Transverse colon (tissue), 4 donors: ENCODE results near the gene ZDBF2. TPM values are rescaled to one million over a fixed set of nuclear protein-coding genes. Genes with fewer than 3 reads are reported as not detected.
"Not testable (repeated sequence)": the region's sequence is repeated elsewhere in the genome, so short reads cannot be mapped to it uniquely, and the experiment has no call there.

Source experiments
- DNase-seq: peaks from one replicate; pipeline ENCODE4 v3.0.0-alpha.2; 2019
- H3K27ac ChIP-seq, 4 donors: fragments of 200-600 bp; sonication (generic); 2 replicates each; pipeline ENCODE4 v1.5.1; 2016 to 2018; ENCODE audit warnings: inconsistent platforms in 4 of 4
- H3K27me3 ChIP-seq: fragments of 200-600 bp; sonication (generic); 2 replicates; pipeline ENCODE4 v1.5.1; 2017; ENCODE audit warnings: inconsistent platforms
- H3K36me3 ChIP-seq, 4 donors: fragments of 200-600 bp; sonication (generic); 2 replicates each; pipeline ENCODE4 v1.5.1; 2017 to 2019; ENCODE audit warnings: inconsistent platforms in 4 of 4
- H3K4me1 ChIP-seq, 4 donors: fragments of 200-600 bp; sonication (generic); 2 replicates each; pipeline ENCODE4 v1.5.1; 2017 to 2020; ENCODE audit warnings: inconsistent platforms in 4 of 4
- H3K4me3 ChIP-seq, 4 donors: fragments of 200-600 bp; sonication (generic); 1 replicate in 1 of 4; 2 replicates in 3 of 4; pipeline versions ENCODE4 v1.5.1 to v1.6.1; 2017 to 2019; ENCODE audit warnings: inconsistent platforms in 4 of 4
- H3K9me3 ChIP-seq, 2 donors: fragments of 200-600 bp; sonication (generic); 2 replicates each; pipeline ENCODE4 v1.5.1; 2017 to 2019; ENCODE audit warnings: inconsistent platforms in 2 of 2
- CTCF ChIP-seq, 5 experiments: fragments of 200-600 bp in 3 of 5; fragments of 450-650 bp in 2 of 5; sonication (generic) in 3 of 5; IDR thresholded peaks; 1 replicate in 2 of 5; 2 replicates in 3 of 5; pipeline ENCODE4 v1.5.1; 2016 to 2017; ENCODE audit warnings: antibody characterized with exemption in 5 of 5, inconsistent platforms in 3 of 5, mild to moderate bottlenecking in 2 of 5, moderate library complexity in 1 of 5
- EP300 ChIP-seq: sonication (generic); formaldehyde crosslinking; IDR thresholded peaks from one replicate; pipeline ENCODE4 v1.6.1; 2017; ENCODE audit warnings: antibody characterized with exemption, low read depth
- POLR2A ChIP-seq: fragments of 450-650 bp; IDR thresholded peaks from one replicate; pipeline ENCODE4 v1.6.1; 2016; ENCODE audit warnings: antibody characterized with exemption, mild to moderate bottlenecking, moderate library complexity
- POLR2AphosphoS5 ChIP-seq, 3 donors: sonication (generic); formaldehyde crosslinking; IDR thresholded peaks; one replicate each; pipeline ENCODE4 v1.6.1; 2016; ENCODE audit warnings: antibody characterized with exemption in 3 of 3
- WGBS, 2 donors: methylation state at CpG; one replicate each; pipeline ENCODE4 v1.1.5; 2018; ENCODE audit warnings: low coverage in 1 of 2; 5-methylcytosine and 5-hydroxymethylcytosine counted together
- in situ Hi-C, 4 donors: fragments of 200-750 bp; cut with MboI; loops; one replicate each; pipeline versions ENCODE4 v1.15.0 to v1.15.1; 2017; ENCODE audit warnings: low sequenced_read_pairs in 3 of 4, low pct_ligation_motif_present in 1 of 4, low pct_unique_long_range_greater_than_20kb in 1 of 4
- intact Hi-C: fragments of 100-400 bp; cut with DNase I; formaldehyde crosslinking; loops from one replicate; pipeline ENCODE4 v1.15.1; 2023; ENCODE audit warnings: low total_unique reads
- total RNA-seq, 4 donors: library from RNA; depleted of rRNA; stranded (reverse); fragments of >200 nt; gene quantifications; one replicate each; pipeline ENCODE4 v1.1.0, GENCODE V29; 2016

ZDBF2 gene
- total RNA-seq = 1 to 10 TPM; 2.2 to 9.4 (median 6.6) TPM

- peaks cover 96% of the 10 kb centered on the region for H3K27me3 ChIP-seq
- peak within 1 kb of the TSS; percentile 46 to 83 (median 66) for H3K27ac ChIP-seq
- WGBS, 2 donors = 2% methylated on average over 65 of the region's 104 CpGs; no CpG with 5 or more reads in 1 of the 2 donors
- peak within 1 kb of the TSS; percentile 54 to 75 (median 68) for H3K4me3 ChIP-seq
- no peaks in the 10 kb centered on the region for H3K36me3 ChIP-seq
- in situ Hi-C loops = no loop called here
- H3K4me1 ChIP-seq = peaks cover 0 to 18% (median 8%) of the 10 kb centered on the region in 4 donors
- H3K9me3 ChIP-seq = no peaks in the 10 kb centered on the region
- DNase-seq = peak; percentile 59
- no peak for TF ChIP-seq POLR2A
- no peak for TF ChIP-seq EP300
- no peak for TF ChIP-seq CTCF (IDR thresholded peaks at IDR 0.05)
- TF ChIP-seq POLR2AphosphoS5 (IDR thresholded peaks at IDR 0.05) = no peak
- intact Hi-C loops = no loop called here
Observed at GRCh38 chr2:206274434-206275311, at the start of gene ZDBF2. Gene ZDBF2, plus strand, starts transcription at chr2:206274663. Its CDS starts 7,187 bp downstream, at chr2:206281850.

DNA sequence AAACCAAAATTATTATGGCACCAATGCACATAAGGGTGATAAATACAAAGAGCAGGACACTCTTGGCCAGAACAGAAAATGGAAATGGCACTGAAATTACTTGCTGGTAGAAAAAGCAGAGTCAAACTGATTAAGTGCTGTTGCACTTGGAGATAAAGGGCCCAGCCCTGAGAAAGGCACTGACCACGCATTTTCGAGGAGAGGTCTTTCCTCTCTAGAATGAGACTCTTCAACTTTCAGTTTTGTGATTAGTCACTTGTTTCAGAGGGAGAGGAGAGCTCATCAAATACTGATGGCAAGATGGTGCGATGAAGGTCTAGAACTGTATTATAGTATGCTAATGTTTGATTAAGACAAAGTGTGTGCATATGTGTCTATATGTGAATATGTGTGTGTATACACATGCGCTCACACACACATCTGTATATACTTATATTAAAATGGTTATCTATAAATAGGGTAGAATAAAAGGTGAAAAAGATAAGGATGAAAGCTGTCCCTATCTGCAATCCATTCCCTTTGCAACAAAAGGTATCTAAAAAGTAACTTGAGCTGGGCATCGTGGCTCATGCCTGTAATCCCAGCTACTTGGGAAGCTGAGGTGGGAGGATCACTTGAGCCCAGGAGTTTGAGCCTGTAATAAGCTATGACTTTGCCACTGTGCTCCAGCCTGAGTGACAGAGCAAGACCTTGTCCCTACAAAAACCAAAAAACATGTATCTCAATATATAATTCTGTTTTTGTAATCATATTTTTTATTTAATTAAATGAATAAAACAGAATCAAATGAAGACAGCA, 48.8 kb upstream of the ZDBF2 start:
- Histone ChIP-seq H3K4me3 (no peak overlapping the region), H3K9me3 (no peaks in the 10 kb centered on the region), H3K27me3 (no peaks in the 10 kb centered on the region), H3K27ac (no peak overlapping the region), H3K4me1 (no peaks in the 10 kb centered on the region), H3K36me3 (no peaks in the 10 kb centered on the region)
- 69 to 72% methylated on average over 4 to 5 of the region's 5 CpGs for WGBS, 2 donors
- no peak for TF ChIP-seq POLR2A
- no peak for TF ChIP-seq POLR2AphosphoS5 (IDR thresholded peaks at IDR 0.05)
- no peak for TF ChIP-seq EP300
- no peak for TF ChIP-seq CTCF (IDR thresholded peaks at IDR 0.05)
- in situ Hi-C loops = no loop called here
- intact Hi-C loops = no loop called here
- DNase-seq = no peak

GRCh38 chr2:206228636-206229035, 45.8 kb upstream of the ZDBF2 start:
- H3K9me3 ChIP-seq, DNase-seq, intact Hi-C loops, H3K4me1 ChIP-seq, H3K36me3 ChIP-seq, H3K4me3 ChIP-seq, H3K27me3 ChIP-seq, in situ Hi-C loops, H3K27ac ChIP-seq: not testable (repeated sequence)
- WGBS, 2 donors = 88 to 94% methylated on average over 2 to 9 of the region's 9 CpGs

DNA sequence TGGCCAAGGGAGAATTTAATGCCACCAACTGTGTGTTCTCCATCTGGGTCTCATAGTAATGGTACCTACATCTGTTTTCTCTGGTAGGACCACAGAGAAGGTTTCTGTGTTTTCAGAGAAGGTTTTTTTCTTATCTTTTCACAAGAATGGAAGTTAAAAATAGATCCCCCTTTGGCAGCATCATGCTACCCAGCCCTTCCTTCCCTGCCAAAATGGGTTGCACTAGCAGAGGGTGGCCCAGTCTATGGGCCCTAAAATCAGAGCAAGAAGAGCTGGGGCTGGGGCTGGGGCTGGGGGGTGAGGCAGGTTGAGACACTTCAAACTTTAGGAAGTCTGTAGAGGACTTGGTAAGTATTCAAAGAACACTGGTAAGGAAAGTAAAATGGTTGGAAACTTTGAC, 44.8 kb upstream of the ZDBF2 start:
- no peak for TF ChIP-seq EP300
- no peak for TF ChIP-seq POLR2AphosphoS5 (IDR thresholded peaks at IDR 0.05)
- TF ChIP-seq POLR2A = no peak
- TF ChIP-seq CTCF (IDR thresholded peaks at IDR 0.05) = no peak
- Histone ChIP-seq H3K36me3 (no peaks in the 10 kb centered on the region), H3K4me3 (no peak overlapping the region), H3K27me3 (no peaks in the 10 kb centered on the region), H3K4me1 (no peaks in the 10 kb centered on the region), H3K27ac (no peak overlapping the region), H3K9me3 (no peaks in the 10 kb centered on the region)
- no peak for DNase-seq
- intact Hi-C loops (no loop called here), in situ Hi-C loops (no loop called here)
